Gastrocnemius medialis (tissue), 4 donors: ENCODE results near the gene C1QL4.

Experiments used
- POLR2A ChIP-seq, 2 donors: fragments of 450-650 bp; IDR thresholded peaks; one replicate each; pipeline ENCODE4 v1.6.1; 2017; ENCODE audit warnings: antibody characterized with exemption in 2 of 2, mild to moderate bottlenecking in 2 of 2, moderate library complexity in 2 of 2
- TF ChIP-seq, protein P1 (sequence below), 5 experiments: fragments of 450-650 bp in 3 of 5; fragments of 200-600 bp in 2 of 5; sonication (generic) in 2 of 5; IDR thresholded peaks in 4 of 5; conservative IDR thresholded peaks in 1 of 5; 1 replicate in 4 of 5; 2 replicates in 1 of 5; pipeline ENCODE4 v1.5.1; 2016 to 2019; ENCODE audit warnings: antibody characterized with exemption in 5 of 5, mild to moderate bottlenecking in 3 of 5, moderate library complexity in 3 of 5

DNA sequence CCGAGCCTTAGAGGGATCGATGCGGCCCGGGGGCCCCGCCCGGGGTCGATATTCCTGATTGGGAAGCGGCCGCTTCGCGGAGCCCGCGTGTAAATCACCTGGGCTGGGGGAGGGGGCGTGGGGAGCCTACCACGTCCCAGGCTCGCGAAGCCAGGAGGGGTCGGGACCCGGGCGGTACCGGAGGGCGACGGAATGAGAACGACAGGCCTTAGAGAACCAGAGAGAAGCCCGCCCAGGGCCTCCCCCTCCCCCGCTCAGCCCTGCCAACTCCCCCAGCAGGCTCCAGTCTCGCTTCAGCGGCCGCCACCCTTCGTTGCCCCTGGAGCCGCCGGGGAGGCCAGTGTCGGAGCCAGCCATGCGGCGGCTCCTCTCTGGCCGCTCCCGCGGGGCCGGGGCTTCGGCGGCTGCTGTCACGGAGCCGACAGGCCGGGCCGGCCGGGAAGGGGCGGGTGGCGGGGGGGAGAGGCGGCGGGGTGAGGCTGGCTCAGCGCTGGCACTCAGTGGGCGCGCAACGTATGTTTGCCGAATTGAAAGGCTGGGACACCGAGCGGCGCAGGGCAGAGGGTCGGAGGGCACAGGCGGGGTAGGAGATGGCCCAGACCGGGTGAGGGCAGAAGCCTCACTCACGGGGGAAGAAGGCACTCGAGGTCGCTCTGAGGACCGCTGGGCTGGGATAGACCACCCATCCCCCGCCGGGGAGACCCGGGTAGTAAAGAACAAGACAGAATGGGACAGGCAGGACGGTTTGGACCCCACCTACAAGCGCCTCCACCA, 8.2 kb upstream of the C1QL4 start:
- TF ChIP-seq POLR2A (IDR thresholded peaks at IDR 0.05) = no peak
- TF ChIP-seq, protein P1, sequence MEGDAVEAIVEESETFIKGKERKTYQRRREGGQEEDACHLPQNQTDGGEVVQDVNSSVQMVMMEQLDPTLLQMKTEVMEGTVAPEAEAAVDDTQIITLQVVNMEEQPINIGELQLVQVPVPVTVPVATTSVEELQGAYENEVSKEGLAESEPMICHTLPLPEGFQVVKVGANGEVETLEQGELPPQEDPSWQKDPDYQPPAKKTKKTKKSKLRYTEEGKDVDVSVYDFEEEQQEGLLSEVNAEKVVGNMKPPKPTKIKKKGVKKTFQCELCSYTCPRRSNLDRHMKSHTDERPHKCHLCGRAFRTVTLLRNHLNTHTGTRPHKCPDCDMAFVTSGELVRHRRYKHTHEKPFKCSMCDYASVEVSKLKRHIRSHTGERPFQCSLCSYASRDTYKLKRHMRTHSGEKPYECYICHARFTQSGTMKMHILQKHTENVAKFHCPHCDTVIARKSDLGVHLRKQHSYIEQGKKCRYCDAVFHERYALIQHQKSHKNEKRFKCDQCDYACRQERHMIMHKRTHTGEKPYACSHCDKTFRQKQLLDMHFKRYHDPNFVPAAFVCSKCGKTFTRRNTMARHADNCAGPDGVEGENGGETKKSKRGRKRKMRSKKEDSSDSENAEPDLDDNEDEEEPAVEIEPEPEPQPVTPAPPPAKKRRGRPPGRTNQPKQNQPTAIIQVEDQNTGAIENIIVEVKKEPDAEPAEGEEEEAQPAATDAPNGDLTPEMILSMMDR (IDR thresholded peaks at IDR 0.05 in 4 of 5, conservative IDR thresholded peaks at IDR 0.05 in 1 of 5) = no peak
